ENCODE results near the gene ERBB3.

DNA sequence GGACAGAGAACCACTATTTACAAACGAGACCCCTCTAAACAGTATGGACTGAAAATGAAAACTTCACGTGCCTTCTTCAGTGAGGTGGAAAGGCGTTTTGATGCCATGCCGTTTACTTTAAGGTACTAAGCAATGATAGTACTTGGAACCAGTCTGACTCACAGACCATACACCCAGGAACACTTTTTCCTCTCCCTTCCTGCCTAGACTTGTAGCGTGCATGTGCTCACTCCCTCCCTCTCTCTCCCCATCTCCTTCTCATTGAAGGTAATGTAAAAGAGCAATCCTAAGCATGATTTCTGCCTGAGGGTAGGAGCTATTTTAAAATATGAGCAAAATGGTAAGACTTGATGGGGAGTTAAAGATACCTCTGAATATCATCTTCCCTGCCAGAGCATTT is 30.6 kb downstream of the ERBB3 start:
- TF ChIP-seq, protein P1, sequence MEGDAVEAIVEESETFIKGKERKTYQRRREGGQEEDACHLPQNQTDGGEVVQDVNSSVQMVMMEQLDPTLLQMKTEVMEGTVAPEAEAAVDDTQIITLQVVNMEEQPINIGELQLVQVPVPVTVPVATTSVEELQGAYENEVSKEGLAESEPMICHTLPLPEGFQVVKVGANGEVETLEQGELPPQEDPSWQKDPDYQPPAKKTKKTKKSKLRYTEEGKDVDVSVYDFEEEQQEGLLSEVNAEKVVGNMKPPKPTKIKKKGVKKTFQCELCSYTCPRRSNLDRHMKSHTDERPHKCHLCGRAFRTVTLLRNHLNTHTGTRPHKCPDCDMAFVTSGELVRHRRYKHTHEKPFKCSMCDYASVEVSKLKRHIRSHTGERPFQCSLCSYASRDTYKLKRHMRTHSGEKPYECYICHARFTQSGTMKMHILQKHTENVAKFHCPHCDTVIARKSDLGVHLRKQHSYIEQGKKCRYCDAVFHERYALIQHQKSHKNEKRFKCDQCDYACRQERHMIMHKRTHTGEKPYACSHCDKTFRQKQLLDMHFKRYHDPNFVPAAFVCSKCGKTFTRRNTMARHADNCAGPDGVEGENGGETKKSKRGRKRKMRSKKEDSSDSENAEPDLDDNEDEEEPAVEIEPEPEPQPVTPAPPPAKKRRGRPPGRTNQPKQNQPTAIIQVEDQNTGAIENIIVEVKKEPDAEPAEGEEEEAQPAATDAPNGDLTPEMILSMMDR (IDR thresholded peaks at IDR 0.05): no peak
- TF ChIP-seq POLR2A (IDR thresholded peaks at IDR 0.05): no peak

Measured in upper lobe of left lung (tissue), 4 donors.